ENCODE data around the gene VWF. TPM values are rescaled to one million over a fixed set of nuclear protein-coding genes. Genes with fewer than 3 reads are reported as not detected.

VWF gene
- total RNA-seq, 1 experiment from 2014 or later, result not detected

DNA sequence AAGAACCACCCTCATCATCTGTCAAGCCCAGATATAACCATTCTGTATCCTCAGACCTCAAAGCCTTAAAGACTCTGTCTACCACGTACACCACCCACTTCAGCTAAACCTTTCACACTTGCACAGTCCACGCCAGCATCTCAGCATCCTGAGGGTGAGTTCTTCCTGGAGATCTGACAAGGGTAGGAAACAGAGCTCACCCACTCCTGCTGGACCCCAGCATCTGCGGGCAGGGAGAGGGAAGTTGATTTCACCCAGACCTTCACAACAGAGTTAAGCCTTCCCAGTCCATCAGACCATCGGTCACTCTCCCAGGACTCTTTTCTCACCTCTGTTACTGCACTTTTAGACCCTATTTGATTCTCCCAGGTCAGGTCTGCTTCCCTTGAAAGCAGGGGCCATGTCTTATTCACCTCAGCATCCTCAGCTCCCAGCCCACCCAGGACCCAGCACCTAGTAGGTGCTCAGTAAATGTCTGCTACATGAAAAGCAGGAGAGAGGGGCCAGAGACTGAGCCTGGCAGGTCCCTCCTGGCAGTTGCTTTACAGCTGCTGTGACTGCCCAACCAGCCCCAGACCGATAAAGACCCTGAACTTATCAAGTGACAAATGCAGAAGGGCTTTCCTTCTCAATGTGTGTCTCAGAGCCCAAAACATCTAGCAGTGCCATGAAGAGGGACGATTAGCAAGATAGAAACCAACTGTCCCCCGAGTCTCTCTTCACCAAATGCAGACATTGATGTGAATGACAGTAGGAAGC, 213.5 kb downstream of the VWF start:
- H3K4me1 ChIP-seq (ENCODE audit: insufficient read depth, low read length), result no peaks in the 10 kb centered on the region

DNA sequence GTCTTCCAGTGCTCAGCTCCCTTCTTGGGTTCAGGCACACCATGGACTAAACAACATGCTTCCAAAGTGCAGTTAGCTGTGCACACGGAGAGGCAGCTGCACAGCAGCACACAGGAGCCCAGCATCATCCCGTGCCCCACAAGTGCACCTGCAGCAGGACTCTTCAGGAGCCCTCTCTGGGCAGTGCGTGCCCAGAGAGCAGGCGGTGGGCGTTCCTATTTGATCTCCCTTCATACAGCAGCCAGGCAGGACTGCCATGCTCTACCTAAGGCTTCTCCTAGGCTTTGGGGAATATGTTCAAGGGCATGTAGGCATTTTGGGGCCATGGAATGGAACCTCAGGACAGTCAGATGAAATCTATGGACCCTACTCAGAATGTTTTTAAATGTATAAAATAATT, 214.9 kb downstream of the VWF start:
- H3K9me2 ChIP-seq (replicated peaks; ENCODE audit: low read length), result no peaks in the 10 kb centered on the region
- H3K9ac ChIP-seq (ENCODE audit: low read length), result no peak overlapping the region
- H3K9me3 ChIP-seq (ENCODE audit: low read length), result no peaks in the 10 kb centered on the region
- H3K79me2 ChIP-seq (ENCODE audit: low read length), result no peaks in the 10 kb centered on the region
- no peaks in the 10 kb centered on the region for H4K20me1 ChIP-seq (ENCODE audit: low read length)
- ATAC-seq (no peak), DNase-seq (no peak)
- H3F3A ChIP-seq (ENCODE audit: low read length, unreplicated experiment), result no peaks in the 10 kb centered on the region
- no peak overlapping the region for H3K4me3 ChIP-seq (ENCODE audit: low read length)
- no peak for TF ChIP-seq EZH2phosphoT487 (IDR thresholded peaks at IDR 0.05; ENCODE audit: borderline replicate concordance, low read length)
- TF ChIP-seq EZH2 (IDR thresholded peaks at IDR 0.05; ENCODE audit: low read length, unreplicated experiment), result no peak
- TF ChIP-seq, protein P1, sequence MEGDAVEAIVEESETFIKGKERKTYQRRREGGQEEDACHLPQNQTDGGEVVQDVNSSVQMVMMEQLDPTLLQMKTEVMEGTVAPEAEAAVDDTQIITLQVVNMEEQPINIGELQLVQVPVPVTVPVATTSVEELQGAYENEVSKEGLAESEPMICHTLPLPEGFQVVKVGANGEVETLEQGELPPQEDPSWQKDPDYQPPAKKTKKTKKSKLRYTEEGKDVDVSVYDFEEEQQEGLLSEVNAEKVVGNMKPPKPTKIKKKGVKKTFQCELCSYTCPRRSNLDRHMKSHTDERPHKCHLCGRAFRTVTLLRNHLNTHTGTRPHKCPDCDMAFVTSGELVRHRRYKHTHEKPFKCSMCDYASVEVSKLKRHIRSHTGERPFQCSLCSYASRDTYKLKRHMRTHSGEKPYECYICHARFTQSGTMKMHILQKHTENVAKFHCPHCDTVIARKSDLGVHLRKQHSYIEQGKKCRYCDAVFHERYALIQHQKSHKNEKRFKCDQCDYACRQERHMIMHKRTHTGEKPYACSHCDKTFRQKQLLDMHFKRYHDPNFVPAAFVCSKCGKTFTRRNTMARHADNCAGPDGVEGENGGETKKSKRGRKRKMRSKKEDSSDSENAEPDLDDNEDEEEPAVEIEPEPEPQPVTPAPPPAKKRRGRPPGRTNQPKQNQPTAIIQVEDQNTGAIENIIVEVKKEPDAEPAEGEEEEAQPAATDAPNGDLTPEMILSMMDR (conservative IDR thresholded peaks at IDR 0.05; ENCODE audit: low read depth, low read length), result no peak
- intact Hi-C loops (cut with micrococcal nuclease), result no loop called here
- no peaks in the 10 kb centered on the region for H3K4me1 ChIP-seq (ENCODE audit: insufficient read depth, low read length)
- no peak overlapping the region for H3K27ac ChIP-seq (ENCODE audit: low read length)
- H3K27me3 ChIP-seq (ENCODE audit: low read length), result peaks cover 64% of the 10 kb centered on the region
- no peak overlapping the region for H2AFZ ChIP-seq (ENCODE audit: low read length)
- CTCF ChIA-PET, result no interaction called here
- no peaks in the 10 kb centered on the region for H3K36me3 ChIP-seq (ENCODE audit: low read depth, low read length)
- no TSS peak for BruUV-seq (replicated peaks)
- H3K4me2 ChIP-seq (ENCODE audit: low read length), result no peak overlapping the region
- POLR2A ChIA-PET (ENCODE audit: unreplicated experiment), result no interaction called here

More for the DNA sequence above, 213.5 kb downstream of the VWF start:
- ChIA-PET POLR2A (ENCODE audit: unreplicated experiment) (no interaction called here), CTCF (no interaction called here)
- no peaks in the 10 kb centered on the region for H4K20me1 ChIP-seq (ENCODE audit: low read length)
- DNase-seq (no peak), ATAC-seq (no peak)
- no peak overlapping the region for H3K9ac ChIP-seq (ENCODE audit: low read length)
- H3K9me2 ChIP-seq (replicated peaks; ENCODE audit: low read length), result no peaks in the 10 kb centered on the region
- H2AFZ ChIP-seq (ENCODE audit: low read length), result no peak overlapping the region
- H3F3A ChIP-seq (ENCODE audit: low read length, unreplicated experiment), result no peaks in the 10 kb centered on the region
- no peak overlapping the region for H3K4me2 ChIP-seq (ENCODE audit: low read length)
- BruUV-seq (replicated peaks), result no TSS peak
- H3K27me3 ChIP-seq (ENCODE audit: low read length), result peaks cover 77% of the 10 kb centered on the region
- no peak overlapping the region for H3K27ac ChIP-seq (ENCODE audit: low read length)
- H3K9me3 ChIP-seq (ENCODE audit: low read length), result no peaks in the 10 kb centered on the region
- TF ChIP-seq, protein P1 (conservative IDR thresholded peaks at IDR 0.05; ENCODE audit: low read depth, low read length), result no peak
- no peaks in the 10 kb centered on the region for H3K79me2 ChIP-seq (ENCODE audit: low read length)
- no peak overlapping the region for H3K4me3 ChIP-seq (ENCODE audit: low read length)
- H3K36me3 ChIP-seq (ENCODE audit: low read depth, low read length), result no peaks in the 10 kb centered on the region
- intact Hi-C loops (cut with micrococcal nuclease), result no loop called here

DNA sequence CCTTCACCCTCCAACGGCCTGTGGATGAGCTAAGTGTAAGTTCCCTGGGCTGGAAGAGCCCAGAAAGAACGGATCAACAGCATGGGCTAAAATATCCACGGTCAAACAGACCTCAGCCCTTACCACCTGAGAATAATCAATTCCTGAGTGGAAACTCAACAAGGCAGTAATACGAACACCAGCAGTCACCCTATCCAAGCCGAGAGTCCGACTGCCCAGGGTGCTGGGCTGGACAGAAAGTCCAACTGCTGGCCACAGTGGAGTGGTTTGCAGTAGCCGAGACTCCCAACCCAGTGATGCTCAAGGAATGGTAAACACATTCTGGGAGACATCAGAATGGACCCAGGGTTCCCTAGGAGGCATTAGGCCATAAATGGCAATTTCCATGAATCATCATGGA, 216.2 kb downstream of the VWF start:
- Histone ChIP-seq H3K4me1 (ENCODE audit: insufficient read depth, low read length) (no peaks in the 10 kb centered on the region), H3K9me2 (replicated peaks; ENCODE audit: low read length) (no peaks in the 10 kb centered on the region), H2AFZ (ENCODE audit: low read length) (no peak overlapping the region), H3K4me2 (ENCODE audit: low read length) (no peak overlapping the region), H3K9ac (ENCODE audit: low read length) (no peak overlapping the region), H3K9me3 (ENCODE audit: low read length) (no peaks in the 10 kb centered on the region), H3K36me3 (ENCODE audit: low read depth, low read length) (no peaks in the 10 kb centered on the region), H3K27ac (ENCODE audit: low read length) (no peak overlapping the region), H3K79me2 (ENCODE audit: low read length) (no peaks in the 10 kb centered on the region), H3F3A (ENCODE audit: low read length, unreplicated experiment) (no peaks in the 10 kb centered on the region), H3K4me3 (ENCODE audit: low read length) (no peak overlapping the region), H4K20me1 (ENCODE audit: low read length) (no peaks in the 10 kb centered on the region), H3K27me3 (ENCODE audit: low read length) (peaks cover 54% of the 10 kb centered on the region)
- intact Hi-C loops (cut with micrococcal nuclease), result no loop called here
- no TSS peak for BruUV-seq (replicated peaks)
- DNase-seq (no peak), ATAC-seq (no peak)
- POLR2A ChIA-PET (ENCODE audit: unreplicated experiment), result no interaction called here
- CTCF ChIA-PET, result no interaction called here
- TF ChIP-seq, protein P1 (conservative IDR thresholded peaks at IDR 0.05; ENCODE audit: low read depth, low read length), result no peak
- TF ChIP-seq EZH2 (IDR thresholded peaks at IDR 0.05; ENCODE audit: low read length, unreplicated experiment) (no peak), EZH2phosphoT487 (IDR thresholded peaks at IDR 0.05; ENCODE audit: borderline replicate concordance, low read length) (no peak)

Data from PC-3 (cell line).